PC-9 (cell line): ENCODE results near the gene ZNF710.

Experiments used
- EZH2 ChIP-seq: fragments of 200-600 bp; sonication (generic); IDR thresholded peaks from 2 replicates; pipeline ENCODE4 v1.8.0; 2017; ENCODE audit warnings: antibody characterized with exemption, low read depth
- TF ChIP-seq, protein P1 (sequence below): fragments of 200-600 bp; sonication (generic); conservative IDR thresholded peaks from 2 replicates; pipeline ENCODE4 v1.6.1; 2017; ENCODE audit warnings: mixed run types, antibody characterized with exemption, mild to moderate bottlenecking, moderate library complexity

DNA sequence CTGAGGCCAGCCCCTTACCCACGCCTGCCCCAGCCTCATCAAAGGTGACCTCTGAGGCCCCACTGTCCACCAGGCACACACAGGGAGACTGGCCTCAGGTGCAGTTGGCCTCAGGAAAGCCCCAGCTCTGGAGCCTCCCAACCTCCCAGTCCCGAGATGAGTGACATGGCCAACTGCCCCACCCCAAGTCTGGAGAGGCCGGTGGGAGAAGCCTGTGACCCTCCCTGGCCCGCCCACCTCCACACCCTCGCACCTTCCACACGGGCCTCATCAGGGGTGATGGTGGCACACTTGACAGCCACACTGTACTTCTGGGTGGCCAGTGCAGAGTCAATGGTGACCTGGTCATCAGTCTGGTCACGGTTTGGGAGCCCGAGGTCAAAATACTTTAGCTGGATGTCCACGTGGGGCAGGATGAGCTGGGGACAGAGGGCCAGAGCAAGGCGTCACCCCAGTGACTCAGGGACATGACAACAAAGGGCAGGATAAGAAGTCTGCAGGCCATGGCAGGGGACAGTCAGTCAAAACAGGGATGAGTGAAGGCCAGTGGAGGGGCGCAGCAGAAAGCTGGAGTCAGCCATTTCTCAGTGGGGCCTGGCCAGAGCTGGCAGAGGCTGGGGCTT, 89.2 kb downstream of the ZNF710 start:
- TF ChIP-seq, protein P1, sequence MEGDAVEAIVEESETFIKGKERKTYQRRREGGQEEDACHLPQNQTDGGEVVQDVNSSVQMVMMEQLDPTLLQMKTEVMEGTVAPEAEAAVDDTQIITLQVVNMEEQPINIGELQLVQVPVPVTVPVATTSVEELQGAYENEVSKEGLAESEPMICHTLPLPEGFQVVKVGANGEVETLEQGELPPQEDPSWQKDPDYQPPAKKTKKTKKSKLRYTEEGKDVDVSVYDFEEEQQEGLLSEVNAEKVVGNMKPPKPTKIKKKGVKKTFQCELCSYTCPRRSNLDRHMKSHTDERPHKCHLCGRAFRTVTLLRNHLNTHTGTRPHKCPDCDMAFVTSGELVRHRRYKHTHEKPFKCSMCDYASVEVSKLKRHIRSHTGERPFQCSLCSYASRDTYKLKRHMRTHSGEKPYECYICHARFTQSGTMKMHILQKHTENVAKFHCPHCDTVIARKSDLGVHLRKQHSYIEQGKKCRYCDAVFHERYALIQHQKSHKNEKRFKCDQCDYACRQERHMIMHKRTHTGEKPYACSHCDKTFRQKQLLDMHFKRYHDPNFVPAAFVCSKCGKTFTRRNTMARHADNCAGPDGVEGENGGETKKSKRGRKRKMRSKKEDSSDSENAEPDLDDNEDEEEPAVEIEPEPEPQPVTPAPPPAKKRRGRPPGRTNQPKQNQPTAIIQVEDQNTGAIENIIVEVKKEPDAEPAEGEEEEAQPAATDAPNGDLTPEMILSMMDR = no peak
- no peak for TF ChIP-seq EZH2
